Measurements from ENCODE around the gene CTDP1. TPM values are rescaled to one million over a fixed set of nuclear protein-coding genes. Genes with fewer than 3 reads are reported as not detected.

Gene CTDP1
- total and polyA plus RNA-seq, 9 of the 15 experiments (the other 6 are each of a cell fraction or from before 2014, with no cell fraction given) = 0.07 to 19.2 (median 4.0) TPM

DNA sequence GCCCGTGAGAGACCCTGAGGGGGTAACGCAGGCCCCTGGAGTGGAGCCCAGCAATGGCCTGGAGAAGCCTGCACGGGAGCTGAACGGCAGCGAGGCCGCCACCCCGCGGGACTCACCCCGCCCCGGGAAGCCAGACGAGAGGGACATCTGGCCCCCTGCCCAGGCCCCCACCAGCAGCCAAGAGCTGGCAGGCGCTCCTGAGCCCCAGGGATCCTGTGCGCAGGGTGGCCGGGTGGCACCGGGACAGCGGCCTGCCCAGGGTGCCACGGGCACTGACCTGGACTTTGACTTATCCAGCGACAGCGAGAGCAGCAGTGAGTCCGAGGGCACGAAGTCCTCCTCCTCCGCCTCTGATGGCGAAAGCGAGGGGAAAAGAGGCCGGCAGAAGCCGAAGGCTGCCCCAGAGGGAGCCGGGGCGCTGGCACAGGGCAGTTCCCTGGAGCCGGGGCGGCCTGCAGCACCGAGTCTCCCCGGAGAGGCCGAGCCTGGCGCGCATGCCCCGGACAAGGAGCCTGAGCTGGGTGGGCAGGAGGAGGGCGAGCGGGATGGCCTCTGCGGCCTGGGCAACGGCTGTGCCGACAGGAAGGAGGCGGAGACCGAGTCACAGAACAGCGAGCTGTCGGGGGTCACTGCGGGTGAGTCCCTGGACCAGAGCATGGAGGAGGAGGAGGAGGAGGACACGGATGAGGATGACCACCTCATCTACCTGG is 35.1 kb downstream of the CTDP1 start:
- no peak overlapping the region for H2AFZ ChIP-seq (ENCODE audit: low read depth, low read length)
- H3K9me3 ChIP-seq (replicated peaks; ENCODE audit: control insufficient read depth, insufficient read depth, low read depth, low read length) = no peaks in the 10 kb centered on the region
- ATAC-seq = no peak
- TF ChIP-seq, protein P1, sequence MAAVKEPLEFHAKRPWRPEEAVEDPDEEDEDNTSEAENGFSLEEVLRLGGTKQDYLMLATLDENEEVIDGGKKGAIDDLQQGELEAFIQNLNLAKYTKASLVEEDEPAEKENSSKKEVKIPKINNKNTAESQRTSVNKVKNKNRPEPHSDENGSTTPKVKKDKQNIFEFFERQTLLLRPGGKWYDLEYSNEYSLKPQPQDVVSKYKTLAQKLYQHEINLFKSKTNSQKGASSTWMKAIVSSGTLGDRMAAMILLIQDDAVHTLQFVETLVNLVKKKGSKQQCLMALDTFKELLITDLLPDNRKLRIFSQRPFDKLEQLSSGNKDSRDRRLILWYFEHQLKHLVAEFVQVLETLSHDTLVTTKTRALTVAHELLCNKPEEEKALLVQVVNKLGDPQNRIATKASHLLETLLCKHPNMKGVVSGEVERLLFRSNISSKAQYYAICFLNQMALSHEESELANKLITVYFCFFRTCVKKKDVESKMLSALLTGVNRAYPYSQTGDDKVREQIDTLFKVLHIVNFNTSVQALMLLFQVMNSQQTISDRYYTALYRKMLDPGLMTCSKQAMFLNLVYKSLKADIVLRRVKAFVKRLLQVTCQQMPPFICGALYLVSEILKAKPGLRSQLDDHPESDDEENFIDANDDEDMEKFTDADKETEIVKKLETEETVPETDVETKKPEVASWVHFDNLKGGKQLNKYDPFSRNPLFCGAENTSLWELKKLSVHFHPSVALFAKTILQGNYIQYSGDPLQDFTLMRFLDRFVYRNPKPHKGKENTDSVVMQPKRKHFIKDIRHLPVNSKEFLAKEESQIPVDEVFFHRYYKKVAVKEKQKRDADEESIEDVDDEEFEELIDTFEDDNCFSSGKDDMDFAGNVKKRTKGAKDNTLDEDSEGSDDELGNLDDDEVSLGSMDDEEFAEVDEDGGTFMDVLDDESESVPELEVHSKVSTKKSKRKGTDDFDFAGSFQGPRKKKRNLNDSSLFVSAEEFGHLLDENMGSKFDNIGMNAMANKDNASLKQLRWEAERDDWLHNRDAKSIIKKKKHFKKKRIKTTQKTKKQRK (IDR thresholded peaks at IDR 0.05; ENCODE audit: borderline replicate concordance, low read depth, low read length) = no peak
- TF ChIP-seq, protein P2, sequence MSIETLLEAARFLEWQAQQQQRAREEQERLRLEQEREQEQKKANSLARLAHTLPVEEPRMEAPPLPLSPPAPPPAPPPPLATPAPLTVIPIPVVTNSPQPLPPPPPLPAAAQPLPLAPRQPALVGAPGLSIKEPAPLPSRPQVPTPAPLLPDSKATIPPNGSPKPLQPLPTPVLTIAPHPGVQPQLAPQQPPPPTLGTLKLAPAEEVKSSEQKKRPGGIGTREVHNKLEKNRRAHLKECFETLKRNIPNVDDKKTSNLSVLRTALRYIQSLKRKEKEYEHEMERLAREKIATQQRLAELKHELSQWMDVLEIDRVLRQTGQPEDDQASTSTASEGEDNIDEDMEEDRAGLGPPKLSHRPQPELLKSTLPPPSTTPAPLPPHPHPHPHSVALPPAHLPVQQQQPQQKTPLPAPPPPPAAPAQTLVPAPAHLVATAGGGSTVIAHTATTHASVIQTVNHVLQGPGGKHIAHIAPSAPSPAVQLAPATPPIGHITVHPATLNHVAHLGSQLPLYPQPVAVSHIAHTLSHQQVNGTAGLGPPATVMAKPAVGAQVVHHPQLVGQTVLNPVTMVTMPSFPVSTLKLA (conservative IDR thresholded peaks at IDR 0.05) = no peak
- TF ChIP-seq, protein P3, sequence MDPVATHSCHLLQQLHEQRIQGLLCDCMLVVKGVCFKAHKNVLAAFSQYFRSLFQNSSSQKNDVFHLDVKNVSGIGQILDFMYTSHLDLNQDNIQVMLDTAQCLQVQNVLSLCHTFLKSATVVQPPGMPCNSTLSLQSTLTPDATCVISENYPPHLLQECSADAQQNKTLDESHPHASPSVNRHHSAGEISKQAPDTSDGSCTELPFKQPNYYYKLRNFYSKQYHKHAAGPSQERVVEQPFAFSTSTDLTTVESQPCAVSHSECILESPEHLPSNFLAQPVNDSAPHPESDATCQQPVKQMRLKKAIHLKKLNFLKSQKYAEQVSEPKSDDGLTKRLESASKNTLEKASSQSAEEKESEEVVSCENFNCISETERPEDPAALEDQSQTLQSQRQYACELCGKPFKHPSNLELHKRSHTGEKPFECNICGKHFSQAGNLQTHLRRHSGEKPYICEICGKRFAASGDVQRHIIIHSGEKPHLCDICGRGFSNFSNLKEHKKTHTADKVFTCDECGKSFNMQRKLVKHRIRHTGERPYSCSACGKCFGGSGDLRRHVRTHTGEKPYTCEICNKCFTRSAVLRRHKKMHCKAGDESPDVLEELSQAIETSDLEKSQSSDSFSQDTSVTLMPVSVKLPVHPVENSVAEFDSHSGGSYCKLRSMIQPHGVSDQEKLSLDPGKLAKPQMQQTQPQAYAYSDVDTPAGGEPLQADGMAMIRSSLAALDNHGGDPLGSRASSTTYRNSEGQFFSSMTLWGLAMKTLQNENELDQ (CRISPR knock-in tag; IDR thresholded peaks at IDR 0.05; ENCODE audit: borderline replicate concordance) = no peak
- TF ChIP-seq, protein P4, sequence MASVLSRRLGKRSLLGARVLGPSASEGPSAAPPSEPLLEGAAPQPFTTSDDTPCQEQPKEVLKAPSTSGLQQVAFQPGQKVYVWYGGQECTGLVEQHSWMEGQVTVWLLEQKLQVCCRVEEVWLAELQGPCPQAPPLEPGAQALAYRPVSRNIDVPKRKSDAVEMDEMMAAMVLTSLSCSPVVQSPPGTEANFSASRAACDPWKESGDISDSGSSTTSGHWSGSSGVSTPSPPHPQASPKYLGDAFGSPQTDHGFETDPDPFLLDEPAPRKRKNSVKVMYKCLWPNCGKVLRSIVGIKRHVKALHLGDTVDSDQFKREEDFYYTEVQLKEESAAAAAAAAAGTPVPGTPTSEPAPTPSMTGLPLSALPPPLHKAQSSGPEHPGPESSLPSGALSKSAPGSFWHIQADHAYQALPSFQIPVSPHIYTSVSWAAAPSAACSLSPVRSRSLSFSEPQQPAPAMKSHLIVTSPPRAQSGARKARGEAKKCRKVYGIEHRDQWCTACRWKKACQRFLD (CRISPR knock-in tag; IDR thresholded peaks at IDR 0.05) = no peak
- TF ChIP-seq SRSF3 (IDR thresholded peaks at IDR 0.05; ENCODE audit: insufficient read depth, low read length) (no peak), DIDO1 (tag; IDR thresholded peaks at IDR 0.05; ENCODE audit: low read depth) (no peak), CBX5 (IDR thresholded peaks at IDR 0.05; ENCODE audit: borderline replicate concordance, low read depth) (no peak)
- TF ChIP-seq, protein P5, sequence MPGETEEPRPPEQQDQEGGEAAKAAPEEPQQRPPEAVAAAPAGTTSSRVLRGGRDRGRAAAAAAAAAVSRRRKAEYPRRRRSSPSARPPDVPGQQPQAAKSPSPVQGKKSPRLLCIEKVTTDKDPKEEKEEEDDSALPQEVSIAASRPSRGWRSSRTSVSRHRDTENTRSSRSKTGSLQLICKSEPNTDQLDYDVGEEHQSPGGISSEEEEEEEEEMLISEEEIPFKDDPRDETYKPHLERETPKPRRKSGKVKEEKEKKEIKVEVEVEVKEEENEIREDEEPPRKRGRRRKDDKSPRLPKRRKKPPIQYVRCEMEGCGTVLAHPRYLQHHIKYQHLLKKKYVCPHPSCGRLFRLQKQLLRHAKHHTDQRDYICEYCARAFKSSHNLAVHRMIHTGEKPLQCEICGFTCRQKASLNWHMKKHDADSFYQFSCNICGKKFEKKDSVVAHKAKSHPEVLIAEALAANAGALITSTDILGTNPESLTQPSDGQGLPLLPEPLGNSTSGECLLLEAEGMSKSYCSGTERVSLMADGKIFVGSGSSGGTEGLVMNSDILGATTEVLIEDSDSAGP (CRISPR knock-in tag; IDR thresholded peaks at IDR 0.05) = no peak
- no peak for DNase-seq (ENCODE audit: extremely low read depth in 1 of 4, low spot score in 3 of 4)
- ChIA-PET CTCF (ENCODE audit: low intra/inter-chr PET ratio) (no interaction called here), POLR2A (no interaction called here)
- FAIRE-seq = no peak
- H3K79me2 ChIP-seq (ENCODE audit: control insufficient read depth, insufficient read depth, low read length) = no peaks in the 10 kb centered on the region
- peaks cover 53% of the 10 kb centered on the region; the same call in 2 of the 3 replicates for H3K36me3 ChIP-seq (ENCODE audit: control insufficient read depth, insufficient read depth, low read length)
- no peaks in the 10 kb centered on the region for H3K9me1 ChIP-seq (ENCODE audit: control insufficient read depth, insufficient read depth, low read length)
- H3K4me1 ChIP-seq (replicated peaks in 1 of 2; ENCODE audit: control insufficient read depth in 2 of 2, insufficient read depth in 2 of 2, low read length in 2 of 2) = no peaks in the 10 kb centered on the region
- H3K4me2 ChIP-seq (ENCODE audit: insufficient read depth, low read length) = no peak overlapping the region
- H4K20me1 ChIP-seq (replicated peaks; ENCODE audit: control insufficient read depth, insufficient read depth, low read length) = no peaks in the 10 kb centered on the region
- H3K27me3 ChIP-seq (ENCODE audit: control insufficient read depth in 2 of 2, insufficient read depth in 2 of 2, low read length in 2 of 2) = no peaks in the 10 kb centered on the region
- intact Hi-C loops (cut with micrococcal nuclease) = no loop called here
- BruUV-seq (replicated peaks) = no TSS peak
- H3K27ac ChIP-seq (ENCODE audit: extremely low read depth, low read depth, low read length) = no peak overlapping the region
- no peak overlapping the region for H3K9ac ChIP-seq (ENCODE audit: insufficient read depth in 1 of 2, low read depth in 2 of 2, low read length in 2 of 2)
- 100% methylated on average over 2 of the region's 47 CpGs for WGBS (ENCODE audit: insufficient coverage, low coverage, missing lambda C conversion rate)
- H3K4me3 ChIP-seq = no peak overlapping the region
- in situ Hi-C loops (cut with MboI) = no loop called here
